ENCODE results near the gene LRRC8C.
"Not testable (repeated sequence)": the region's sequence is repeated elsewhere in the genome, so short reads cannot be mapped to it uniquely, and the experiment has no call there.

Gene LRRC8C

DNA sequence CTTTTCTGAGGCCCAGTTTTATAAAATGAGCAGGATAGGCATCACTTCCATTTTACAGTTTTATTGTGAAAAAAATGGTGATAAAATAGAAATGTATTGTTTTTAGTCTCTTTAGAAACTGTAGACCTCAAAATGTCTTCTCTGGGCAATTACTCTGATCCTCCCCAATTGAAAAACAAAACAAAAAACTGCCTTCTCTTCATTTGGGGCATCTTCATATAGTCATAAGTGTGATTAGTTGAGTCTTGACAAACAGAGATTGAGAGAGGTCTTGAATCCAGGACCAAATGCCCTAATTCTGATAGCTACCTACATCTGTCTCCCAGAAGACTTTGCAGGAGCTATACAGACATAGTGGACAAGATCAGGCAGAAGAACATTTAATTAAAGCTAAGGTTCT lies 62.9 kb downstream of the LRRC8C start:
- no peak for ATAC-seq
- no peak overlapping the region for H3K4me3 Mint-ChIP-seq

DNA sequence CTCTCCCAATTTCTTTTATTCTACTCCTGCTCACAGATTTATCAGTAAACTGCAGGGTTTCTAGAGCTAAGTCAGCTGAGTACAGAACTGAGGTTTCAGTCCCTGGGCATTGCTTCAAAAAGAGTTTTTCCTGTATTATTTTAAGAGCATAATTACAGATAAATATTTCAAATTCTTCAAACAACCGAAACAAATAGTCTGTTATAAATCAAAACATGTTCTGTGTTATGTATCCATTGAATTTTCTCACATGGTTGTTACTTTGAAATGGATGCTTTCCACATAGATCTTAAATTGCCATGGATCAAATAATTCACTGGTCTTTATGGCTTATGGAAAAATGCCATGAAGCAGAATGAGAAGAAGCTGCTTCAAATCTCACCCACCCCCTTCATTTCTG lies 64.5 kb downstream of the LRRC8C start:
- H3K36me3 Mint-ChIP-seq, result peaks cover 21% of the 10 kb centered on the region
- H3K27me3 Mint-ChIP-seq, result no peaks in the 10 kb centered on the region
- H3K9me3 Mint-ChIP-seq, result no peaks in the 10 kb centered on the region
- H3K4me1 Mint-ChIP-seq, result peaks cover 47% of the 10 kb centered on the region
- no peak overlapping the region for H3K4me3 Mint-ChIP-seq
- no peak overlapping the region for H3K27ac Mint-ChIP-seq
- no peak for ATAC-seq

More for the DNA sequence above, 62.9 kb downstream of the LRRC8C start:
- H3K4me1 Mint-ChIP-seq, result peaks cover 52% of the 10 kb centered on the region
- H3K9me3 Mint-ChIP-seq, result no peaks in the 10 kb centered on the region
- H3K27ac Mint-ChIP-seq, result peak overlapping the region; percentile 8
- H3K36me3 Mint-ChIP-seq, result peaks cover 16% of the 10 kb centered on the region
- no peaks in the 10 kb centered on the region for H3K27me3 Mint-ChIP-seq

DNA sequence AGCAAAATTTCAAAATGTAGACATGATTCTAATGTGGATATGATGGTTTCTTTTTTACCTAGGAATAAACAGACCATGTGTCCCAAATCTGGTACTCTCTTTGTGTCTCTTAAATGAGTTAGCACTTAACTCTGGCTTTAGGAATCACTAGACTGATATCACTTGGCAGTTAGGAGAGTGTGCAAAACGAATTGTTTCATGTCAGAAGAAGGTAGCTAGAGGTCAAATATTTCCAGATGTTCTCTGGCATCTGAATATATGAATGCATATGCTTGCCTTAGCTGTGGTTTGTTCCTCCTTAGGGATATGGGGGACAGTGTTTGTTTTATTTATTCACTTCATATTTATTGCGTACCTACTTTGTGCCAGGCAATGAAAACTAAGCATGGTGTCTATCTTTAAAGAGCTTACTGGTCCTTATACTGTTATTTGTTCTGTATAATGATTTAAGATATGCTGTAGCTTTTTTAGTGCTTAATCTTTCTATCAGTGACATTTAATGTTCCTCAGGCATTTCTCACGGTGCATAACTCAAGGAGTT lies 65.2 kb downstream of the LRRC8C start:
- Mint-ChIP-seq H3K4me1 (peaks cover 40% of the 10 kb centered on the region), H3K36me3 (peaks cover 21% of the 10 kb centered on the region), H3K9me3 (no peaks in the 10 kb centered on the region), H3K4me3 (no peak overlapping the region), H3K27ac (peak overlapping the region; percentile 74), H3K27me3 (no peaks in the 10 kb centered on the region)
- ATAC-seq, result no peak

DNA sequence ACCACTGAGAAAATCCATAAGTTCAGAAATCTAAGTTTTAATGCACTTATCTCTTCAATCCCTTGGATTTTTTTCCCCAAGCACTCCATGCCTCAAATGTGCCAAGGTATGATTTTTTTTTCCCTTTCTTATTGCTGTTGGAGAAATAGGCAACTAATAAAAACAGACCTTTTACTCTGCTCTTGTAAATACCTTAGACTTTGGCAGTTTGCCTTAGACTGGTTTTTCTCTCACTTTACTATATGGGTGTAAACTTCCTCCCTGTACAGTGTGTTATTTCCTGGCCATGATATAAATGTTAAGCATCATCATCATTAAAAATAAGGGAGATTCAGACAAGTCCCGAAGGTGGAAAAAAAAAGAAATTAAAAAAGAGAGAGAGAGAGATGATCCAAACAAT lies 65.7 kb downstream of the LRRC8C start:
- peaks cover 39% of the 10 kb centered on the region for H3K4me1 Mint-ChIP-seq
- no peaks in the 10 kb centered on the region for H3K27me3 Mint-ChIP-seq
- H3K4me3 Mint-ChIP-seq, result no peak overlapping the region
- H3K36me3 Mint-ChIP-seq, result peaks cover 21% of the 10 kb centered on the region
- ATAC-seq, result no peak
- peak overlapping the region; percentile 74 for H3K27ac Mint-ChIP-seq
- no peaks in the 10 kb centered on the region for H3K9me3 Mint-ChIP-seq

DNA sequence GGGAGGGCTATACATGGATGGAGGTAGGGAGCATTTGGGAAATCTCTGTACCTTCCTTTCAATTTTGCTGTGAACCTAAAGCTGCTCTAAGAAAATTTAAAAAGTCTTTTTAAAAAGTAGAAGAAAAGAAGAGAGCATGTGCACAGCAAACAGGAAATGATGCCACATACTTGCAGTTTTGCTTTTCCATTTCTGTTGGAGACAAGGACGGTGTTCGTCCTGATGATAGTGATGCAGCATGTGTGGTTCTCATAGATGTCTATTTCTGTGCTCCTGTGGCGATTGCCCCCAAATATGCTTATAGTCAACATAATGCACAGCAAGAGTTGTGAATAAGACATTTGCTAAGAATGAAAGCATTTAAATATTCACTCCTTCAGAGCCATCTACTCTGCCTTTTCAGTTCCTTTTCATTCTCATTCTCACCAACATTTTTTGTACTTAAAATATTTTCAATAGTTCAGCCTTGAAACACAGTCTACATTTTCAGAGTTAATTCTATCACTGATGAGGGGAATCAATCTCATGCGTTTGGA lies 66.6 kb downstream of the LRRC8C start:
- Mint-ChIP-seq H3K4me3 (peak overlapping the region; percentile 41), H3K4me1 (peaks cover 37% of the 10 kb centered on the region), H3K27ac (peak overlapping the region; percentile 74), H3K36me3 (peaks cover 28% of the 10 kb centered on the region), H3K9me3 (no peaks in the 10 kb centered on the region), H3K27me3 (no peaks in the 10 kb centered on the region)
- ATAC-seq, result no peak

DNA sequence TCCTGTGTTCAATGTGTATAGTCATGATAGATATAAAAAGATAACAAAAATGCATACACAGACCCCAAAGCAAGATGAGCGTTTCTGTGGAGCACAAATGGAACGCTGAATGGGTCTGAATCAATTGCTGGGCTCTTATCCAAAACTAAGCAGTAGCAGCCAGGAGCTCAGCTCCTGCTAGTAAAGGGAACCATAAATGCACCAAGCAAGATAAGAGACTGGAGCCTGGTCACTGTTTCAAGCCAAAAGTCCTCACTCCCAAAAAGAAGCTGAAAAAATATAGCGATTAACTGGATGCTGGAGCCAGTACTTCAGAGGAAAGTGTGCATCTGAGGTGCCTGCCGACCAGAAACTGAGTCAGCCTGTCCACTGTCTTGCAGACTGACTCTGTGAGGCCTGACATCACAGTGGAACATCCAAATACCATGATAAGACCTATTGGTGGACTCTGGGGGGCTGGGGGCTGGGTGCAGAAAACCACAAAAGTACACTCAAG lies 68.9 kb downstream of the LRRC8C start:
- H3K27me3 Mint-ChIP-seq, result no peaks in the 10 kb centered on the region
- H3K4me1 Mint-ChIP-seq, result peaks cover 44% of the 10 kb centered on the region
- H3K9me3 Mint-ChIP-seq, result no peaks in the 10 kb centered on the region
- no peak for ATAC-seq
- H3K36me3 Mint-ChIP-seq, result peaks cover 28% of the 10 kb centered on the region
- H3K27ac Mint-ChIP-seq, result no peak overlapping the region
- no peak overlapping the region for H3K4me3 Mint-ChIP-seq

DNA sequence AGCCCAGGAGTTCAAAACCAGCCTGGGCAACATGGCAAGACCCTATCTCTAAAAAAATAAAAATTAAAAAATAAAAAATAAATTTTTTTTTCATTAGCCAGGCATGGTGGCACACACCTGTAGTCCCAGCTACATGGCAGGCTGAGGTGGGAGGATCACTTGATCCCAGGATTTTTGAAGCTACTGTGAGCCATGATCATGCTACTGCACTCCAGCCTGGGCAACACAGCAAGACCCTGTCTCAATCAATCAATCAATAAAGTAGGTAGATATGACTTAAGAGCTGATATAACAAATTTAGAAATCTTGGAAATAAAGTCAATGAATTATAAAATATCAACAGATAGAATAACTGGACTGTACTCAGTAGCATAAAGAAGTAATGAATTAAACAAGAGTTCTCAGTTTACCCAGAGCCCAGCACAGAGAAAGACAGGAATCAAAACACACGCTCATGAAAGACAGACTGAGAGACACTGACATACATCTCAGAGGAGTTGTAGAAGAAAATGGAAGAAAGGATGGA lies 69.7 kb downstream of the LRRC8C start:
- ATAC-seq, result no peak
- H3K27me3 Mint-ChIP-seq, result no peaks in the 10 kb centered on the region
- H3K27ac Mint-ChIP-seq, result peak overlapping the region; percentile 32
- H3K36me3 Mint-ChIP-seq, result peaks cover 30% of the 10 kb centered on the region
- H3K4me1 Mint-ChIP-seq, result peaks cover 52% of the 10 kb centered on the region
- H3K9me3 Mint-ChIP-seq, result no peaks in the 10 kb centered on the region
- no peak overlapping the region for H3K4me3 Mint-ChIP-seq

GRCh38 chr1:89703469-89703868 lies 70.5 kb downstream of the LRRC8C start:
- Mint-ChIP-seq H3K9me3 (no peaks in the 10 kb centered on the region), H3K27me3 (no peaks in the 10 kb centered on the region), H3K36me3 (peaks cover 37% of the 10 kb centered on the region), H3K27ac (no peak overlapping the region), H3K4me1 (peaks cover 59% of the 10 kb centered on the region), H3K4me3 (no peak overlapping the region)
- ATAC-seq, result no peak

- no peak for ATAC-seq
- H3K4me1 Mint-ChIP-seq, result peaks cover 59% of the 10 kb centered on the region
- no peaks in the 10 kb centered on the region for H3K9me3 Mint-ChIP-seq
- H3K4me3 Mint-ChIP-seq, result no peak overlapping the region
- H3K27me3 Mint-ChIP-seq, result no peaks in the 10 kb centered on the region
- peaks cover 37% of the 10 kb centered on the region for H3K36me3 Mint-ChIP-seq
- H3K27ac Mint-ChIP-seq, result no peak overlapping the region
Observed at GRCh38 chr1:89704014-89704413, 71.1 kb downstream of the LRRC8C start.

GRCh38 chr1:89704885-89705284 lies 72.0 kb downstream of the LRRC8C start:
- H3K27me3 Mint-ChIP-seq, H3K4me3 Mint-ChIP-seq, ATAC-seq, H3K9me3 Mint-ChIP-seq, H3K27ac Mint-ChIP-seq: not testable (repeated sequence)
- peaks cover 44% of the 10 kb centered on the region for H3K36me3 Mint-ChIP-seq
- peaks cover 51% of the 10 kb centered on the region for H3K4me1 Mint-ChIP-seq

- peaks cover 38% of the 10 kb centered on the region for H3K36me3 Mint-ChIP-seq
- peaks cover 42% of the 10 kb centered on the region for H3K4me1 Mint-ChIP-seq
Observed at GRCh38 chr1:89705901-89706699, 73.2 kb downstream of the LRRC8C start.

DNA sequence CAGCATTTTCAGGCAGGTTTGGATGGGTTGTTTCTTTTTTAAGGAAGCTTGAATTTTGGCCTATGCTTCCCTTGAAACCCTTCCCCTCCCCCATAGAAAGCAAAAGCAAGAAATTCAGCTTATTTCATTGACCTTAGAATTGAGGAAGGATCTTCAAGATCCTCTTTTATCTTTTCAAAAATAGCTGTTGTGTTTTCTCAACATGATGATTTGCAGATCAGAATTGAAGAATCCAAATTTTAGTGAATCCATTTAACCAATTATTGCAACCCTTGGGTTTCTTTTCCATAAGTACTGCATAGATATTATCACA lies 73.7 kb downstream of the LRRC8C start:
- Mint-ChIP-seq H3K36me3 (peaks cover 41% of the 10 kb centered on the region), H3K4me3 (peak overlapping the region; percentile 43), H3K27me3 (no peaks in the 10 kb centered on the region), H3K4me1 (peaks cover 42% of the 10 kb centered on the region), H3K27ac (peak overlapping the region; percentile 69), H3K9me3 (no peaks in the 10 kb centered on the region)
- peak; percentile 67 for ATAC-seq

More at GRCh38 chr1:89705901-89706699, 73.2 kb downstream of the LRRC8C start:
- peak overlapping the region; percentile 69 for H3K27ac Mint-ChIP-seq
- H3K27me3 Mint-ChIP-seq, result no peaks in the 10 kb centered on the region
- H3K9me3 Mint-ChIP-seq, result no peaks in the 10 kb centered on the region
- ATAC-seq, result peak; percentile 61
- peak overlapping the region; percentile 43 for H3K4me3 Mint-ChIP-seq

DNA sequence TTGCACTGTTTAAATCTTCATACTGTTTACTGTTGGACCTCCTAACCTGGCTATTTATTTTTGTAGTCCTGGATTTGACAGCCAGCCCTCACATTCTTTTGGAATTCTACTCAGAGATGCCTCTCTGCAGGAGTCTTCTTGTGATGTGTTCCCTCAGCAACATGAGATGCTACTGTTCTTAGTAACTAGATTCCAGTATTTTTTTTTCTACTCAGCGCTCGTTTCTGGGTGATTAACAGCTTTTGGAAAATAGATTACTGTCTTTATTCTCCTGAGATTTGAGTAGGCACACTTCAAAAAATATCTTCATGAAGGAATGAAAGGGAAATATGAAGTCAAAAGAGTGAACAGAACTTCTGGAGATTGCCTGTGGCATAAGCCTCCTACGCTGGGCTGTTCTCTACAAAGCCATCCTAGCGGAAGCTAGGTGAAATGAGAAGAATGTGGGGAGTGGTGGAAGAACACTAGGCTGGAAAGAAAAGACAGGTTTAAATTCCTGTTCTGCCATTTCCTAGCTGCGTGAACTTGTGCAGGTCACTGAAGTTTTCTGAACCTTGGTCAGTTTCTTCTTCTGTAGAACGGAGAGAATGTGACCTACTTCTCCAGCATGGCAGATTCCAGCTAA lies 75.9 kb downstream of the LRRC8C start:
- Mint-ChIP-seq H3K27ac (peak overlapping the region; percentile 69), H3K4me1 (peaks cover 42% of the 10 kb centered on the region), H3K36me3 (peaks cover 56% of the 10 kb centered on the region), H3K4me3 (no peak overlapping the region), H3K27me3 (no peaks in the 10 kb centered on the region), H3K9me3 (no peaks in the 10 kb centered on the region)
- no peak for ATAC-seq

DNA sequence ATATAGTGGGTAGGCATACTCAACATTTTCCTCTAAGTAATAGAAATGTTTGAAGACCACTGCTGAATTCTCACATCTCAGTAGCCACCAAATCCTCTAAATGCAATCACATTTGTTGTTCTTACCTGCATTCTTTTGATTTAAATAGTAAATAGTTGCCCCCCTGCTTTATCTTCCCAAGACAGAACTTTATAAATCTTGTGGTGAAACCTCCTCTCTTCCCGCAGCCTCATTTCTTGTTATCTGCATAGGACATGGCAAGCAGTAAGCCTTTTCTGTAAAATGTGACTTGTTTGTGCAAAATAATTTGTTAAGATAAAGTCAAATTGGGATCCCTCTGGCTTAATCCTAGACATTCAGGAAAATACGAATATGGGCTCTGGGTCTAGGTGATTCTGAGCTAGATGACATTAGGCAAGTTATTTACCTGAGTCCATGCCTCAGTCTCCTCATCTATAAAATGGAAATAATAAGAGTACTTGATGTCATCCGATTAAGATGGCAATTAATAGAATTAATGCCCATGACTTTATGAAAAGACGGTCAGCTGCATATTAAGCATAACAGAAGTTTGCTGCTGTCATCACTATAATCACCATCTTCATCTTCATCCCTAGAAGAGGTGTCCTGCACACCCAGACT lies 77.7 kb downstream of the LRRC8C start:
- Mint-ChIP-seq H3K36me3 (peaks cover 64% of the 10 kb centered on the region), H3K27me3 (no peaks in the 10 kb centered on the region), H3K27ac (no peak overlapping the region), H3K4me3 (no peak overlapping the region), H3K9me3 (no peaks in the 10 kb centered on the region), H3K4me1 (peaks cover 34% of the 10 kb centered on the region)
- no peak for ATAC-seq
